Loucy (cell line): ENCODE data around the gene EZH2.

Source experiments
- H2AFZ ChIP-seq: fragments of 200-600 bp; sonication (generic); 2 replicates; pipeline ENCODE4 v1.6.0; 2016; ENCODE audit warnings: antibody characterized with exemption, mild to moderate bottlenecking, low read length, moderate library complexity
- H3F3A ChIP-seq: fragments of 200-600 bp; 2 replicates; pipeline ENCODE4 v1.6.0; 2016; ENCODE audit warnings: antibody characterized with exemption, low read depth, mild to moderate bottlenecking
- H3K27me3 ChIP-seq: fragments of 200-600 bp; sonication (generic); 2 replicates; pipeline ENCODE4 v1.6.1; 2014; ENCODE audit warnings: low read length, mild to moderate bottlenecking; ENCODE audit not compliant: insufficient read depth, poor library complexity, severe bottlenecking
- H3K36me3 ChIP-seq: fragments of 200-600 bp; sonication (generic); 2 replicates; pipeline ENCODE4 v1.6.1; 2016; ENCODE audit warnings: low read length; ENCODE audit not compliant: insufficient read depth
- H3K4me1 ChIP-seq: fragments of 200-600 bp; sonication (generic); 2 replicates; pipeline ENCODE4 v1.5.1; 2014; ENCODE audit warnings: low read length, mild to moderate bottlenecking; ENCODE audit not compliant: insufficient read depth, poor library complexity, severe bottlenecking
- H3K4me2 ChIP-seq: fragments of 200-600 bp; sonication (generic); 2 replicates; pipeline ENCODE4 v1.6.0; 2014; ENCODE audit warnings: antibody characterized with exemption, low read length, low read depth, mild to moderate bottlenecking; ENCODE audit not compliant: poor library complexity, severe bottlenecking
- H3K4me3 ChIP-seq: fragments of 200-600 bp; sonication (generic); 2 replicates; pipeline ENCODE4 v1.5.1; 2014; ENCODE audit warnings: low read length, mild to moderate bottlenecking, mixed read lengths; ENCODE audit not compliant: poor library complexity, severe bottlenecking
- H3K79me2 ChIP-seq: fragments of 200-600 bp; sonication (generic); 2 replicates; pipeline ENCODE4 v1.6.1; 2014; ENCODE audit warnings: low read length; ENCODE audit not compliant: insufficient read depth
- H3K9ac ChIP-seq: fragments of 200-600 bp; sonication (generic); 2 replicates; pipeline ENCODE4 v1.6.0; 2014; ENCODE audit warnings: mild to moderate bottlenecking, low read depth, low read length, moderate library complexity; ENCODE audit not compliant: poor library complexity, severe bottlenecking
- H3K9me2 ChIP-seq: fragments of 200-600 bp; sonication (generic); replicated peaks from 2 replicates; pipeline ENCODE4 v1.6.1; 2016; ENCODE audit warnings: low read depth, low read length, mixed read lengths
- H3K9me3 ChIP-seq: fragments of 200-600 bp; sonication (generic); 2 replicates; pipeline ENCODE4 v1.6.1; 2014; ENCODE audit warnings: mild to moderate bottlenecking, antibody characterized with exemption, low read length, low read depth; ENCODE audit not compliant: insufficient read depth
- H4K20me1 ChIP-seq: fragments of 200-600 bp; sonication (generic); 2 replicates; pipeline ENCODE4 v1.6.0; 2014; ENCODE audit warnings: antibody characterized with exemption, low read length, mild to moderate bottlenecking; ENCODE audit not compliant: insufficient read depth, poor library complexity, severe bottlenecking
- EZH2phosphoT487 ChIP-seq: fragments of 200-600 bp; IDR thresholded peaks from 2 replicates; pipeline ENCODE4 v1.6.1; 2018; ENCODE audit warnings: antibody characterized with exemption, mild to moderate bottlenecking, moderate library complexity, borderline replicate concordance
- TF ChIP-seq, protein P1 (sequence below): fragments of 200-600 bp; sonication (generic); conservative IDR thresholded peaks from 2 replicates; pipeline ENCODE4 v1.5.1; 2014; ENCODE audit warnings: mild to moderate bottlenecking, antibody characterized with exemption, low read length

Gene EZH2

DNA sequence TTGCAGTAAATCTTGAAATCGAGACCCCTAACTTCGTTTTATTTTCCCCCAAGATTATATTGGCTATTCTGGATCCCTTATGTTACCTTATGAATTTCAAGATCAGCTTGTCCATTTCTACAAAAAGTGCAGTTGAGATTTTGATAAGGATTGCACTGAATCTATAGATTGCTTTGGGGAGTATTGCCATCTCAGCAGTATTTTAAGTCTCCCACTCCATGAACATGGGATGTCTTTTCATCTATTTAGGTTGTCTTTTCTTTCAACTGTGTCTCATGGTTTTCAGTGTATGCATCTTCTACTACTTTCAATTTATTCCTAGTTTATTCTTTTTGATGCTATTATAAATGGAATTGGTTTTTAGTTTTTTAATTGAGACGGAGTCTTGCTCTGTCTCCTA, 89.6 kb downstream of the EZH2 start:
- Histone ChIP-seq H3K9me3 (0 out of 2 replicates have a peak, but pooled peaks cover 4% of the 10 kb centered on the region), H3K4me2 (no peak overlapping the region), H3K4me1 (no peaks in the 10 kb centered on the region), H3F3A (no peaks in the 10 kb centered on the region), H3K79me2 (no peaks in the 10 kb centered on the region), H3K27me3 (no peaks in the 10 kb centered on the region), H3K36me3 (peaks cover 48% of the 10 kb centered on the region; the same call in 1 of the 2 replicates), H4K20me1 (no peaks in the 10 kb centered on the region), H3K9me2 (no peaks in the 10 kb centered on the region), H2AFZ (no peak overlapping the region), H3K4me3 (no peak overlapping the region), H3K9ac (no peak overlapping the region)
- TF ChIP-seq EZH2phosphoT487 = no peak
- TF ChIP-seq, protein P1, sequence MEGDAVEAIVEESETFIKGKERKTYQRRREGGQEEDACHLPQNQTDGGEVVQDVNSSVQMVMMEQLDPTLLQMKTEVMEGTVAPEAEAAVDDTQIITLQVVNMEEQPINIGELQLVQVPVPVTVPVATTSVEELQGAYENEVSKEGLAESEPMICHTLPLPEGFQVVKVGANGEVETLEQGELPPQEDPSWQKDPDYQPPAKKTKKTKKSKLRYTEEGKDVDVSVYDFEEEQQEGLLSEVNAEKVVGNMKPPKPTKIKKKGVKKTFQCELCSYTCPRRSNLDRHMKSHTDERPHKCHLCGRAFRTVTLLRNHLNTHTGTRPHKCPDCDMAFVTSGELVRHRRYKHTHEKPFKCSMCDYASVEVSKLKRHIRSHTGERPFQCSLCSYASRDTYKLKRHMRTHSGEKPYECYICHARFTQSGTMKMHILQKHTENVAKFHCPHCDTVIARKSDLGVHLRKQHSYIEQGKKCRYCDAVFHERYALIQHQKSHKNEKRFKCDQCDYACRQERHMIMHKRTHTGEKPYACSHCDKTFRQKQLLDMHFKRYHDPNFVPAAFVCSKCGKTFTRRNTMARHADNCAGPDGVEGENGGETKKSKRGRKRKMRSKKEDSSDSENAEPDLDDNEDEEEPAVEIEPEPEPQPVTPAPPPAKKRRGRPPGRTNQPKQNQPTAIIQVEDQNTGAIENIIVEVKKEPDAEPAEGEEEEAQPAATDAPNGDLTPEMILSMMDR = no peak

- H4K20me1 ChIP-seq = no peaks in the 10 kb centered on the region
- H3K9ac ChIP-seq = no peak overlapping the region
- H3K27me3 ChIP-seq = no peaks in the 10 kb centered on the region
- H3K9me2 ChIP-seq = no peaks in the 10 kb centered on the region
- no peak overlapping the region for H2AFZ ChIP-seq
- H3K9me3 ChIP-seq = 0 out of 2 replicates have a peak, but pooled peaks cover 4% of the 10 kb centered on the region
- H3F3A ChIP-seq = no peaks in the 10 kb centered on the region
- no peak overlapping the region for H3K4me2 ChIP-seq
- peaks cover 46% of the 10 kb centered on the region; the same call in 1 of the 2 replicates for H3K36me3 ChIP-seq
- no peak overlapping the region for H3K4me3 ChIP-seq
- H3K79me2 ChIP-seq = no peaks in the 10 kb centered on the region
- no peaks in the 10 kb centered on the region for H3K4me1 ChIP-seq
- TF ChIP-seq, protein P1 = no peak
- TF ChIP-seq EZH2phosphoT487 = no peak
Measured at GRCh38 chr7:148793590-148793989, 90.5 kb downstream of the EZH2 start.

DNA sequence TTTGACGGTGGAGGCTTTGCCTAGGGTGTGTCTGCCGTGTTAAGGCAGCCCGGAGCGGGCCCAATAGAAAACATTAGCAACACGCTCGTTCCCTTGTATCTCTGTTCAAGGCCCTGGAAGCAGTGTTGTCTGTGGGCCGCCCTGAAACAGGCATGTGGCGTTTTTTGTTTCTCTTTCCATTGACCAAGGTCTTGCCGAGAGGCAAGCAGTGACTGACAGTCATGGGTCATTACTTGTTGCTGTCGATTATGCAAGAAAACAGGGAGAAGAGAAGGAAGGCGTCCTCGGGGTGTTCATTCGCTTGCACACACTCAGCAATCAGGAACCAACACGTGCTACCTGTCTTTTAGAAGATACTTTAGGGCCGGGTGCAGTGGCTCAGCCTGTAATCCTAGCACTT, 92.5 kb downstream of the EZH2 start:
- no peak overlapping the region for H3K4me3 ChIP-seq
- peaks cover 53% of the 10 kb centered on the region; the same call in 1 of the 2 replicates for H3K36me3 ChIP-seq
- no peak for TF ChIP-seq EZH2phosphoT487
- TF ChIP-seq, protein P1 = no peak
- 0 out of 2 replicates have a peak, but pooled peaks cover 4% of the 10 kb centered on the region for H3K9me3 ChIP-seq
- H3K4me1 ChIP-seq = no peaks in the 10 kb centered on the region
- no peaks in the 10 kb centered on the region for H3K79me2 ChIP-seq
- no peaks in the 10 kb centered on the region for H3F3A ChIP-seq
- no peaks in the 10 kb centered on the region for H3K9me2 ChIP-seq
- no peaks in the 10 kb centered on the region for H3K27me3 ChIP-seq
- H3K4me2 ChIP-seq = no peak overlapping the region
- no peak overlapping the region for H2AFZ ChIP-seq
- no peak overlapping the region for H3K9ac ChIP-seq
- no peaks in the 10 kb centered on the region for H4K20me1 ChIP-seq
